Measurements from ENCODE around the gene BCL2. TPM values are rescaled to one million over a fixed set of nuclear protein-coding genes. Genes with fewer than 3 reads are reported as not detected.

The BCL2 gene
- total RNA-seq, 4 donors from 2014 or later: 25.2 to 39.0 (median 36.1) TPM

- WGBS: 48% methylated on average over 9 of the region's 9 CpGs
- TF ChIP-seq CTCF (IDR thresholded peaks at IDR 0.05) (no peak), POLR2AphosphoS5 (IDR thresholded peaks at IDR 0.05) (peak in 1 of 2 donors; percentile 12)
- Histone ChIP-seq H3K4me1 (peaks cover 26 to 72% (median 66%) of the 10 kb centered on the region in 4 donors), H3K27ac (replicated peaks in 1 of 4) (no peak overlapping the region), H3K36me3 (no peaks in the 10 kb centered on the region), H3K27me3 (no peaks in the 10 kb centered on the region), H3K4me3 (no peak overlapping the region), H3K9me3 (no peaks in the 10 kb centered on the region)
- no peak for DNase-seq (ENCODE audit: extremely low spot score)
- intact Hi-C loops (cut with DNase I): no loop called here
Measured at GRCh38 chr18:63142594-63143225, 176.9 kb downstream of the BCL2 start.

GRCh38 chr18:63141778-63142176, 177.8 kb downstream of the BCL2 start:
- no peaks in the 10 kb centered on the region for H3K27me3 ChIP-seq
- peaks cover 26 to 68% (median 60%) of the 10 kb centered on the region in 4 donors for H3K4me1 ChIP-seq
- no peak overlapping the region for H3K4me3 ChIP-seq
- no peak for DNase-seq (ENCODE audit: extremely low spot score)
- intact Hi-C loops (cut with DNase I): no loop called here
- H3K36me3 ChIP-seq: no peaks in the 10 kb centered on the region
- TF ChIP-seq EP300 (IDR thresholded peaks at IDR 0.05) (no peak), CTCF (IDR thresholded peaks at IDR 0.05) (no peak), POLR2A (IDR thresholded peaks at IDR 0.05; ENCODE audit: low read depth) (no peak), POLR2AphosphoS5 (IDR thresholded peaks at IDR 0.05) (no peak)
- H3K9me3 ChIP-seq: no peaks in the 10 kb centered on the region
- 67% methylated on average over 9 of the region's 10 CpGs for WGBS
- no peak overlapping the region for H3K27ac ChIP-seq (replicated peaks in 1 of 4)

GRCh38 chr18:63140997-63141777, 178.4 kb downstream of the BCL2 start:
- no peaks in the 10 kb centered on the region for H3K36me3 ChIP-seq
- 93% methylated on average over 13 of the region's 13 CpGs for WGBS
- no peaks in the 10 kb centered on the region for H3K27me3 ChIP-seq
- H3K4me3 ChIP-seq: no peak overlapping the region
- intact Hi-C loops (cut with DNase I): no loop called here
- H3K4me1 ChIP-seq: peaks cover 24 to 62% (median 54%) of the 10 kb centered on the region in 4 donors
- no peak overlapping the region for H3K27ac ChIP-seq (replicated peaks in 1 of 4)
- no peak for TF ChIP-seq POLR2A (IDR thresholded peaks at IDR 0.05; ENCODE audit: low read depth)
- no peak for TF ChIP-seq CTCF (IDR thresholded peaks at IDR 0.05)
- no peak for TF ChIP-seq EP300 (IDR thresholded peaks at IDR 0.05)
- TF ChIP-seq POLR2AphosphoS5 (IDR thresholded peaks at IDR 0.05): no peak
- DNase-seq (ENCODE audit: extremely low spot score): no peak
- no peaks in the 10 kb centered on the region for H3K9me3 ChIP-seq

GRCh38 chr18:63140038-63140450, 179.5 kb downstream of the BCL2 start:
- no peak for DNase-seq (ENCODE audit: extremely low spot score)
- H3K27me3 ChIP-seq: no peaks in the 10 kb centered on the region
- no peaks in the 10 kb centered on the region for H3K36me3 ChIP-seq
- peaks cover 23 to 50% (median 44%) of the 10 kb centered on the region in 4 donors for H3K4me1 ChIP-seq
- no peak overlapping the region for H3K27ac ChIP-seq (replicated peaks in 1 of 4)
- H3K4me3 ChIP-seq: no peak overlapping the region
- WGBS: 73% methylated on average over 3 of the region's 3 CpGs
- TF ChIP-seq POLR2AphosphoS5 (IDR thresholded peaks at IDR 0.05) (no peak), POLR2A (IDR thresholded peaks at IDR 0.05; ENCODE audit: low read depth) (no peak), EP300 (IDR thresholded peaks at IDR 0.05) (no peak)
- intact Hi-C loops (cut with DNase I): no loop called here
- H3K9me3 ChIP-seq: no peaks in the 10 kb centered on the region
